Lower leg skin (tissue), 3 donors: Measurements from ENCODE around the gene FXYD5.

Source experiments
- POLR2A ChIP-seq, 2 donors: fragments of 450-650 bp; IDR thresholded peaks; one replicate each; pipeline ENCODE4 v1.6.1; 2016 to 2017; ENCODE audit warnings: antibody characterized with exemption in 2 of 2, mild to moderate bottlenecking in 1 of 2, moderate library complexity in 1 of 2
- TF ChIP-seq, protein P1 (sequence below), 3 donors: fragments of 450-650 bp; IDR thresholded peaks; one replicate each; pipeline ENCODE4 v1.5.1; 2016; ENCODE audit warnings: antibody characterized with exemption in 3 of 3, mild to moderate bottlenecking in 3 of 3, moderate library complexity in 2 of 3

DNA sequence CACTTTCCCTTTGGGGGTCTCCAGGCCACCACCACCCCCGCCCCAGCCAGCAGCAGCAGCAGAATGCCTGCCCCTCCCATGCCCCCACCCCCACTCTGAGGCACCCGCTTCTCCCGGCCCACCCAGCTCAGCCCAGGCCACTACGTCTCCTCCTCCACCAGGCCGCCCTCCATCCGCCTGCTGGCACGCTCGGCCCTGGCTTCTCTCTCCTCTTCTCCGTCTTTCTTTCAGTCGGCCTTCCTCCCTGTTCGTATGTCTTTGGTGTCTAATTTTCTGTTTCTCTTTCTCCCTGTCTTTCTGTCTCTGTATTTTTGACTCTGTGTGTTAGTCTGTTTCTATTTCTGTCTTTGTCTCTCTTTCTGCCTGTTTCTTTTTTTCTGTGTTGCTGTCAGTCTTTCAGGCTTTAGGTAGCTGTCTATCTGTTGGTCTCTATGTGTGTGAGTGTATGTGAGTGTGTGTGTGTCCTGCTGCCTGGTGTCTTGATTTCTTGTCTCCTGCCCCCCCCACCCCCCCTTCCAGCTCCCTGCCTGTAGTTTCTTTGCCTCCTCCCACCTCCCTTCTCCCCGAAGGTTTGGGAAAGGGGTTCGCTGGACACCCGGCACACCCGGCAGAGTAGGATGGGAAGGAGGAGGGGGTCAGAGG, 19.8 kb upstream of the FXYD5 start, which contains the start of gene LGI4:
- no peak for TF ChIP-seq POLR2A (IDR thresholded peaks at IDR 0.05)
- TF ChIP-seq, protein P1, sequence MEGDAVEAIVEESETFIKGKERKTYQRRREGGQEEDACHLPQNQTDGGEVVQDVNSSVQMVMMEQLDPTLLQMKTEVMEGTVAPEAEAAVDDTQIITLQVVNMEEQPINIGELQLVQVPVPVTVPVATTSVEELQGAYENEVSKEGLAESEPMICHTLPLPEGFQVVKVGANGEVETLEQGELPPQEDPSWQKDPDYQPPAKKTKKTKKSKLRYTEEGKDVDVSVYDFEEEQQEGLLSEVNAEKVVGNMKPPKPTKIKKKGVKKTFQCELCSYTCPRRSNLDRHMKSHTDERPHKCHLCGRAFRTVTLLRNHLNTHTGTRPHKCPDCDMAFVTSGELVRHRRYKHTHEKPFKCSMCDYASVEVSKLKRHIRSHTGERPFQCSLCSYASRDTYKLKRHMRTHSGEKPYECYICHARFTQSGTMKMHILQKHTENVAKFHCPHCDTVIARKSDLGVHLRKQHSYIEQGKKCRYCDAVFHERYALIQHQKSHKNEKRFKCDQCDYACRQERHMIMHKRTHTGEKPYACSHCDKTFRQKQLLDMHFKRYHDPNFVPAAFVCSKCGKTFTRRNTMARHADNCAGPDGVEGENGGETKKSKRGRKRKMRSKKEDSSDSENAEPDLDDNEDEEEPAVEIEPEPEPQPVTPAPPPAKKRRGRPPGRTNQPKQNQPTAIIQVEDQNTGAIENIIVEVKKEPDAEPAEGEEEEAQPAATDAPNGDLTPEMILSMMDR (IDR thresholded peaks at IDR 0.05): no peak
